ENCODE results near the gene ZFAND6.

- TF ChIP-seq CTCF (IDR thresholded peaks at IDR 0.05) (no peak), POLR2A (IDR thresholded peaks at IDR 0.05) (no peak)
Measured at GRCh38 chr15:80012060-80012726, 47.3 kb upstream of the ZFAND6 start.

Data from esophagus squamous epithelium (tissue), 4 donors.